ENCODE results near the gene CLTC.

Gene CLTC

GRCh38 chr17:59730268-59730834 lies 110.7 kb downstream of the CLTC start:
- DNase-seq = no peak

GRCh38 chr17:59733697-59734096 lies 114.0 kb downstream of the CLTC start:
- no peak for DNase-seq

GRCh38 chr17:59734226-59734625 lies 114.5 kb downstream of the CLTC start:
- DNase-seq = no peak

- no peak for DNase-seq
These were observed 117.6 kb downstream of the CLTC start for GRCh38 chr17:59737324-59737723.

- DNase-seq = no peak
These were observed 124.1 kb downstream of the CLTC start for GRCh38 chr17:59743842-59744241.

GRCh38 chr17:59745040-59745439 lies 125.3 kb downstream of the CLTC start:
- no peak for DNase-seq

Data from inflammatory macrophage (primary cell).